ENCODE measurements around the gene SFT2D3.

Gene SFT2D3

GRCh38 chr2:127665267-127665893 is 35.9 kb upstream of the SFT2D3 start:
- WGBS, result 90% methylated on average over 8 of the region's 8 CpGs
- H3K4me3 ChIP-seq (ENCODE audit: low read length), result no peak overlapping the region
- no peaks in the 10 kb centered on the region for H3K36me3 ChIP-seq (ENCODE audit: insufficient read depth, low read length)
- H3K9ac ChIP-seq (ENCODE audit: low read depth, low read length), result no peak overlapping the region
- H3K9me3 ChIP-seq (ENCODE audit: insufficient read depth, low read depth, low read length), result no peaks in the 10 kb centered on the region
- H3K27me3 ChIP-seq (ENCODE audit: insufficient read depth, low read length), result peaks cover 47% of the 10 kb centered on the region
- no peak overlapping the region for H3K27ac ChIP-seq (ENCODE audit: low read depth, low read length)
- H3K4me1 ChIP-seq (ENCODE audit: insufficient read depth, low read length), result no peaks in the 10 kb centered on the region; the same call in 1 of the 2 replicates

GRCh38 chr2:127669056-127669455 is 32.2 kb upstream of the SFT2D3 start:
- Histone ChIP-seq H3K4me3 (ENCODE audit: low read length) (no peak overlapping the region), H3K9me3 (ENCODE audit: insufficient read depth, low read depth, low read length) (no peaks in the 10 kb centered on the region), H3K27ac (ENCODE audit: low read depth, low read length) (no peak overlapping the region), H3K27me3 (ENCODE audit: insufficient read depth, low read length) (peaks cover 53% of the 10 kb centered on the region), H3K9ac (ENCODE audit: low read depth, low read length) (no peak overlapping the region), H3K4me1 (ENCODE audit: insufficient read depth, low read length) (no peaks in the 10 kb centered on the region; the same call in 1 of the 2 replicates), H3K36me3 (ENCODE audit: insufficient read depth, low read length) (no peaks in the 10 kb centered on the region)
- 93% methylated on average over 7 of the region's 7 CpGs for WGBS

GRCh38 chr2:127670055-127670956 is 31.0 kb upstream of the SFT2D3 start:
- no peak overlapping the region for H3K27ac ChIP-seq (ENCODE audit: low read depth, low read length)
- no peak overlapping the region for H3K4me3 ChIP-seq (ENCODE audit: low read length)
- no peaks in the 10 kb centered on the region for H3K4me1 ChIP-seq (ENCODE audit: insufficient read depth, low read length)
- no peaks in the 10 kb centered on the region for H3K9me3 ChIP-seq (ENCODE audit: insufficient read depth, low read depth, low read length)
- WGBS, result 96% methylated on average over 10 of the region's 10 CpGs
- peaks cover 50% of the 10 kb centered on the region for H3K27me3 ChIP-seq (ENCODE audit: insufficient read depth, low read length)
- no peak overlapping the region for H3K9ac ChIP-seq (ENCODE audit: low read depth, low read length)
- no peaks in the 10 kb centered on the region for H3K36me3 ChIP-seq (ENCODE audit: insufficient read depth, low read length)

GRCh38 chr2:127670957-127671290 is 30.4 kb upstream of the SFT2D3 start:
- Histone ChIP-seq H3K4me1 (ENCODE audit: insufficient read depth, low read length) (peaks cover 2% of the 10 kb centered on the region; the same call in 1 of the 2 replicates), H3K4me3 (ENCODE audit: low read length) (no peak overlapping the region), H3K9ac (ENCODE audit: low read depth, low read length) (no peak overlapping the region), H3K27me3 (ENCODE audit: insufficient read depth, low read length) (peaks cover 50% of the 10 kb centered on the region), H3K9me3 (ENCODE audit: insufficient read depth, low read depth, low read length) (no peaks in the 10 kb centered on the region), H3K36me3 (ENCODE audit: insufficient read depth, low read length) (no peaks in the 10 kb centered on the region), H3K27ac (ENCODE audit: low read depth, low read length) (no peak overlapping the region)
- 89% methylated on average over 4 of the region's 5 CpGs for WGBS

- no peak overlapping the region for H3K9ac ChIP-seq (ENCODE audit: low read depth, low read length)
- 88% methylated on average over 14 of the region's 14 CpGs for WGBS
- H3K9me3 ChIP-seq (ENCODE audit: insufficient read depth, low read depth, low read length), result no peaks in the 10 kb centered on the region
- H3K4me1 ChIP-seq (ENCODE audit: insufficient read depth, low read length), result peaks cover 5% of the 10 kb centered on the region; the same call in 1 of the 2 replicates
- H3K27ac ChIP-seq (ENCODE audit: low read depth, low read length), result no peak overlapping the region
- H3K27me3 ChIP-seq (ENCODE audit: insufficient read depth, low read length), result peaks cover 50% of the 10 kb centered on the region
- no peak overlapping the region for H3K4me3 ChIP-seq (ENCODE audit: low read length)
- no peaks in the 10 kb centered on the region for H3K36me3 ChIP-seq (ENCODE audit: insufficient read depth, low read length)
These were observed 29.6 kb upstream of the SFT2D3 start for GRCh38 chr2:127671557-127672302.

GRCh38 chr2:127672341-127673224 is 28.7 kb upstream of the SFT2D3 start:
- Histone ChIP-seq H3K27ac (ENCODE audit: low read depth, low read length) (no peak overlapping the region), H3K4me3 (ENCODE audit: low read length) (no peak overlapping the region), H3K36me3 (ENCODE audit: insufficient read depth, low read length) (no peaks in the 10 kb centered on the region), H3K9ac (ENCODE audit: low read depth, low read length) (no peak overlapping the region), H3K9me3 (ENCODE audit: insufficient read depth, low read depth, low read length) (no peaks in the 10 kb centered on the region), H3K4me1 (ENCODE audit: insufficient read depth, low read length) (peaks cover 5% of the 10 kb centered on the region; the same call in 1 of the 2 replicates), H3K27me3 (ENCODE audit: insufficient read depth, low read length) (peaks cover 53% of the 10 kb centered on the region)
- 82% methylated on average over 20 of the region's 20 CpGs for WGBS

GRCh38 chr2:127673291-127674069 is 27.8 kb upstream of the SFT2D3 start:
- Histone ChIP-seq H3K27me3 (ENCODE audit: insufficient read depth, low read length) (peaks cover 62% of the 10 kb centered on the region), H3K9ac (ENCODE audit: low read depth, low read length) (no peak overlapping the region), H3K9me3 (ENCODE audit: insufficient read depth, low read depth, low read length) (no peaks in the 10 kb centered on the region), H3K36me3 (ENCODE audit: insufficient read depth, low read length) (no peaks in the 10 kb centered on the region), H3K27ac (ENCODE audit: low read depth, low read length) (no peak overlapping the region), H3K4me3 (ENCODE audit: low read length) (no peak overlapping the region), H3K4me1 (ENCODE audit: insufficient read depth, low read length) (peaks cover 5% of the 10 kb centered on the region; the same call in 1 of the 2 replicates)
- WGBS, result 88% methylated on average over 17 of the region's 17 CpGs

GRCh38 chr2:127674241-127675209 is 26.8 kb upstream of the SFT2D3 start:
- peak overlapping the region; percentile 30 for H3K9ac ChIP-seq (ENCODE audit: low read depth, low read length)
- H3K4me1 ChIP-seq (ENCODE audit: insufficient read depth, low read length), result peaks cover 5% of the 10 kb centered on the region; the same call in 1 of the 2 replicates
- H3K36me3 ChIP-seq (ENCODE audit: insufficient read depth, low read length), result no peaks in the 10 kb centered on the region
- peaks cover 68% of the 10 kb centered on the region for H3K27me3 ChIP-seq (ENCODE audit: insufficient read depth, low read length)
- H3K9me3 ChIP-seq (ENCODE audit: insufficient read depth, low read depth, low read length), result no peaks in the 10 kb centered on the region
- H3K27ac ChIP-seq (ENCODE audit: low read depth, low read length), result no peak overlapping the region
- H3K4me3 ChIP-seq (ENCODE audit: low read length), result peak overlapping the region; percentile 59
- 8% methylated on average over 62 of the region's 72 CpGs for WGBS

All from HUES64 (cell line).